ENCODE data around the gene HAUS1. TPM values are rescaled to one million over a fixed set of nuclear protein-coding genes. Genes with fewer than 3 reads are reported as not detected.
A peak's percentile ranks its signal among the peaks of the same experiment; 100 is the strongest.

The HAUS1 gene
- total RNA-seq, 1 experiment from 2014 or later = 33.3 TPM

DNA sequence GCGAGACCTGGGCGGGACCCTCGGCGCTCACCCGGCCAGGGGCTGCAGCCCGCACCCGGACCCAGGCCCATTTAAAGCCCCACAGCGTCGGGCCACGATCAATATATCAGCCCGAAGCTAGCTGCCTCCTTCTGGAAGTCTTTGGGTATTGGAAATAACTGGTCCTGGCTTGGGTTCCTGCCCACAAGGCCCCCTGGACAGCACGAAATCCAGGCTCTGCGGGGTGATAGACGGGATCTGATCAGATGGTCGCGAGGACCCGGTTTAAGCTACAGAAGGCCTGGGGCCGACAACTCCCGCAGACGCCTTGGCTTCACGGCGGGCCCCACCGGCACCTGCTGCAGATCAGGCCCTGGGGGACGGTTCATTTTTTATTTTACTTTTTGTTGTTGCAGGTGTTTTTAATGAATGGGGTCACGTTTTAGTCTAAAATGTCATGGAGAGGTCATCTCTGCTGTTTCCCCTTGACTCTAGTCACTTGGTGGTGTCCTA is 31.8 kb upstream of the HAUS1 start:
- Histone ChIP-seq H3K9me3 (ENCODE audit: insufficient read depth, low read depth) (0 out of 2 replicates have a peak, but pooled peaks cover 3% of the 10 kb centered on the region), H3K27ac (no peak overlapping the region), H3K4me1 (replicated peaks; ENCODE audit: insufficient read depth) (0 out of 2 replicates have a peak, but pooled peaks cover 3% of the 10 kb centered on the region), H2AFZ (no peak overlapping the region), H4K20me1 (ENCODE audit: insufficient read depth) (no peaks in the 10 kb centered on the region), H3K9me2 (ENCODE audit: insufficient read depth) (no peaks in the 10 kb centered on the region), H3K79me2 (ENCODE audit: low read depth) (no peaks in the 10 kb centered on the region), H3F3A (ENCODE audit: insufficient read depth, low read depth) (peaks cover 13% of the 10 kb centered on the region; the same call in 1 of the 2 replicates), H3K4me3 (no peak overlapping the region), H3K4me2 (no peak overlapping the region), H3K27me3 (ENCODE audit: insufficient read depth, low read depth) (no peaks in the 10 kb centered on the region), H3K36me3 (ENCODE audit: low read depth) (no peaks in the 10 kb centered on the region)
- ChIA-PET CTCF (no interaction called here), POLR2A (ENCODE audit: unreplicated experiment) (no interaction called here)
- no TSS peak for BruUV-seq (replicated peaks)
- DNase-seq = no peak
- intact Hi-C loops (cut with micrococcal nuclease; ENCODE audit: unreplicated experiment) = loop anchor here (5.0 kb wide), 2 partner anchors 100 to 405 kb away; no protein-coding TSS in a partner anchor
- no peak for TF ChIP-seq CTCF (conservative IDR thresholded peaks at IDR 0.05)
- TF ChIP-seq EZH2 (IDR thresholded peaks at IDR 0.05; ENCODE audit: low read depth) = no peak

DNA sequence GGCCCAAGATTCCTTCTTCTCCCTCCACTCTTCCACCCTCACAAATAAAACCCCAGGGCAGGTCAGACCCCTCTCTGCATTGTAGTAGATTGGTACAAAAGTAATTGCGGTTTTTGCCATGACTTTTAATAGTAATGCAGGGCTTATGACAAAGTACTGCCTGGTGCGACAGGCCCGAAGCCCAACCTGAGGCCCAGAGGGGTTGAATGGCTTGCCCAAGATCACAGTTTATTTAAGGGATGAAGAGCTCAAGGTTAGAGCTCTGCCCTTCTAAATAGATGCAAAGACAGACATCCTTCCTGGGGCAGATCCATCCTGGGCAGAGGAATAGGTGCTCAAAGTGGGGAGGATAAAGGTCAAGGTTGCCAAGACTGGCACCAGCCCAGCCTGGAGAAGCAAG is 31.2 kb upstream of the HAUS1 start:
- H3K27me3 ChIP-seq (ENCODE audit: insufficient read depth, low read depth) = no peaks in the 10 kb centered on the region
- ChIA-PET CTCF (interaction anchor here (1.2 kb wide), 1 partner anchor 407 kb away, joined by 3 read pairs; no protein-coding TSS in a partner anchor), POLR2A (ENCODE audit: unreplicated experiment) (no interaction called here)
- H3K9me3 ChIP-seq (ENCODE audit: insufficient read depth, low read depth) = no peaks in the 10 kb centered on the region
- no peaks in the 10 kb centered on the region for H3K79me2 ChIP-seq (ENCODE audit: low read depth)
- no peak overlapping the region for H2AFZ ChIP-seq
- TF ChIP-seq CTCF (conservative IDR thresholded peaks at IDR 0.05) (no peak), EZH2 (IDR thresholded peaks at IDR 0.05; ENCODE audit: low read depth) (no peak)
- 0 out of 2 replicates have a peak, but pooled peaks cover 3% of the 10 kb centered on the region for H3K4me1 ChIP-seq (replicated peaks; ENCODE audit: insufficient read depth)
- H3K4me2 ChIP-seq = no peak overlapping the region
- peaks cover 13% of the 10 kb centered on the region; the same call in 1 of the 2 replicates for H3F3A ChIP-seq (ENCODE audit: insufficient read depth, low read depth)
- no peaks in the 10 kb centered on the region for H4K20me1 ChIP-seq (ENCODE audit: insufficient read depth)
- BruUV-seq (replicated peaks) = no TSS peak
- intact Hi-C loops (cut with micrococcal nuclease; ENCODE audit: unreplicated experiment) = loop anchor here (5.0 kb wide), 2 partner anchors 101 to 406 kb away; no protein-coding TSS in a partner anchor
- H3K36me3 ChIP-seq (ENCODE audit: low read depth) = no peaks in the 10 kb centered on the region
- no peak overlapping the region for H3K27ac ChIP-seq
- H3K9me2 ChIP-seq (ENCODE audit: insufficient read depth) = no peaks in the 10 kb centered on the region
- H3K4me3 ChIP-seq = no peak overlapping the region
- DNase-seq = no peak

DNA sequence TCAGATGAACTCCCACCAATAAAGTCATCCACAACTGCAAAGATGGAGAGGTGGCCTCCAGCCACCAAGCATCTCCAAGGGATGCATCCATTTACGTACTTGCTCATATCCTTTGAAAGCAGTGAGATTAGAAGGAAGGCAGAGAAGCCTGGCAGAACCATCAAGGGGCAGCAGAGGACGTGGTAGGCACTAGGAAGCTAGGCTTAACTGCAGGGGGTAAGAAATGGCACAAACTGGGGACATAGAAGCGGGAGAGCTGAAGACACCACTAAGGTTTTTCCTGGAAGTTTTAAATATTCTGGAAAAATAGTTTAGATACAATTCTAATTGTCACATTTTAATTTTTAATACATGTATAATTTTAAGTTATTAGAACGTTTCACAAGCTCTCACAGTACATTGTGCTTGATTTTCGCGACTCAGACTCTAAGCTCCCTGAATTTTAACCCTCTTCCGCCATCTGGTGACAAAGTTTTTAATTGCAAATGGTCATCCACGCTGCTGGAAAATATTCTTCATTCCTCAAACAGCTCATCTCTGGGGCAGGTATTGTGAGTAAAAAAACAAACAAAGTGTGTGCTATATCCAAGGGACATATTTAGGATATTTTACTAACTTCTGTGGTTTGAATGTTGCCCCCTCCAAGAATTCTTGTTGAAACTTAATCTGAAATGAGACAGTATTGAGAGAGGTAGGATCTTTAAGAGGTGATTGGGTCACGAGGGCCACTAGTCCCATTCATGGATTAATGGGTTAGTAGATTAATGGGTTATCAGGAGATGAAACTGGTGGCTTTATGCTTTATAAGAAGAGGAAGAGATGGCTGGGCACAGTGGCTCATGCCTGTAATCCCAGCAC is 30.5 kb upstream of the HAUS1 start:
- H3K9me3 ChIP-seq (ENCODE audit: insufficient read depth, low read depth) = no peaks in the 10 kb centered on the region
- no peak overlapping the region for H3K27ac ChIP-seq
- intact Hi-C loops (cut with micrococcal nuclease; ENCODE audit: unreplicated experiment) = loop anchor here (5.0 kb wide), 2 partner anchors 101 to 406 kb away; no protein-coding TSS in a partner anchor
- no peaks in the 10 kb centered on the region for H4K20me1 ChIP-seq (ENCODE audit: insufficient read depth)
- TF ChIP-seq EZH2 (IDR thresholded peaks at IDR 0.05; ENCODE audit: low read depth) (no peak), CTCF (conservative IDR thresholded peaks at IDR 0.05) (peak; percentile 79)
- no TSS peak for BruUV-seq (replicated peaks)
- H3K4me2 ChIP-seq = no peak overlapping the region
- no peak overlapping the region for H2AFZ ChIP-seq
- H3K36me3 ChIP-seq (ENCODE audit: low read depth) = no peaks in the 10 kb centered on the region
- ChIA-PET CTCF (interaction anchor here (0.6 to 1.2 kb wide), 3 partner anchors 19 to 584 kb away, joined by 3 to 4 read pairs (median 4); no protein-coding TSS in a partner anchor), POLR2A (ENCODE audit: unreplicated experiment) (no interaction called here)
- H3K79me2 ChIP-seq (ENCODE audit: low read depth) = no peaks in the 10 kb centered on the region
- peak; percentile 31 to 65 for DNase-seq
- H3K4me3 ChIP-seq = no peak overlapping the region
- H3K27me3 ChIP-seq (ENCODE audit: insufficient read depth, low read depth) = no peaks in the 10 kb centered on the region
- 0 out of 2 replicates have a peak, but pooled peaks cover 3% of the 10 kb centered on the region for H3K4me1 ChIP-seq (replicated peaks; ENCODE audit: insufficient read depth)
- H3K9me2 ChIP-seq (ENCODE audit: insufficient read depth) = no peaks in the 10 kb centered on the region
- peaks cover 16% of the 10 kb centered on the region; the same call in 1 of the 2 replicates for H3F3A ChIP-seq (ENCODE audit: insufficient read depth, low read depth)

All from PC-9 (cell line).